Left lung (tissue), 10 donors: Measurements from ENCODE around the gene RAB8B. TPM values are rescaled to one million over a fixed set of nuclear protein-coding genes. Genes with fewer than 3 reads are reported as not detected.

Experiments used
- ATAC-seq: fragments of 200-7000 bp; cut with Tn5 transposase; one replicate; pipeline ENCODE4 v1.9.1; 2020; ENCODE audit warnings: moderate library complexity
- DNase-seq, 4 donors: peaks; one replicate each; pipeline ENCODE4 v3.0.0-alpha.2; 2013 to 2020
- H3K27ac ChIP-seq, 2 donors: fragments of 200-600 bp; sonication (generic) in 1 of 2; one replicate each; pipeline versions ENCODE4 v1.5.0 to v1.8.0; 2020 to 2021
- H3K27me3 ChIP-seq, 2 donors: fragments of 200-600 bp; sonication (generic) in 1 of 2; one replicate each; pipeline versions ENCODE4 v1.5.0 to v1.8.0; 2020 to 2021
- H3K36me3 ChIP-seq, 2 donors: fragments of 200-600 bp; sonication (generic) in 1 of 2; one replicate each; pipeline versions ENCODE4 v1.5.0 to v1.8.0; 2020 to 2021
- H3K4me1 ChIP-seq, 2 donors: fragments of 200-600 bp; one replicate each; pipeline ENCODE4 v1.8.0; 2021
- H3K4me3 ChIP-seq, 2 donors: fragments of 200-600 bp; sonication (generic) in 1 of 2; one replicate each; pipeline versions ENCODE4 v1.5.0 to v1.8.0; 2020 to 2021; ENCODE audit warnings: mild to moderate bottlenecking in 1 of 2
- H3K9me3 ChIP-seq, 2 donors: fragments of 200-600 bp; sonication (generic) in 1 of 2; one replicate each; pipeline versions ENCODE4 v1.5.0 to v1.8.0; 2020 to 2021
- intact Hi-C, 2 donors: fragments of 100-400 bp; cut with DNase I; formaldehyde crosslinking; loops; one replicate each; pipeline versions ENCODE4 v1.11.2 to v1.14.2; 2022
- polyA plus RNA-seq, 6 donors: library from polyadenylated mRNA; unstranded; fragments of 120-200 nt; gene quantifications; one replicate each; pipeline ENCODE4 v1.2.1, GENCODE V29; 2013; ENCODE audit not compliant: insufficient read length in 6 of 6
- total RNA-seq, 2 donors: library from RNA; stranded (reverse); fragmentation: NEBNext Ultra II Directional; extraction: Animal tissue kit (Norgen Biotek cat#: 25700); gene quantifications; one replicate each; pipeline ENCODE4 v1.2.1, GENCODE V29; 2021
- TF ChIP-seq, protein P1 (sequence below), 2 donors: fragments of 200-600 bp; sonication (generic) in 1 of 2; IDR thresholded peaks; one replicate each; pipeline versions ENCODE4 v1.5.0 to v1.8.0; 2021; ENCODE audit warnings: antibody characterized with exemption in 2 of 2
- donor health status: DM: no; HTN: yes; CAD: no.
- donor health status: DM: no; HTN: no; CAD: no.

The RAB8B gene
- total and polyA plus RNA-seq, 8 donors, result 45.1 to 62.2 (median 57.0) TPM

DNA sequence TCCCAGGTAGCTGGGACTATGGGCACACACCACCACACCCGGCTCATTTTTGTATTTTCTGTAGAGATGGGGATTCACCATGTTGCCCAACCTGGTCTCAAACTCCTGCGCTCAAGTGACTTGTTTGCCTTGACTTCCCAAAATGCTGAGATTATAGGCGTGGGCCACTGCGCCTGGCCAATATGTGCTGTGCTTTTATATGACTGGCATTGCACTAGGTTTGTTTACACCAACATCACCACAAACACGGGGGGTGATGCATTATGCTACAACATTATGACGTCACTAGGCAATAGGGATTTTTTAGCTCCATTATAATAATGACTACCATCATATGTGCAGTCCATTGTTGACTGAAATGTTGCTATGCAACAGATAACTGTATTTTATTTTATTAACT is 94.9 kb downstream of the RAB8B start:
- Histone ChIP-seq H3K9me3 (no peaks in the 10 kb centered on the region), H3K27me3 (no peaks in the 10 kb centered on the region), H3K4me1 (peaks cover 11 to 53% of the 10 kb centered on the region in 2 donors), H3K36me3 (peaks cover 0 to 27% of the 10 kb centered on the region in 2 donors), H3K4me3 (no peak overlapping the region), H3K27ac (no peak overlapping the region)
- no peak for ATAC-seq
- TF ChIP-seq, protein P1, sequence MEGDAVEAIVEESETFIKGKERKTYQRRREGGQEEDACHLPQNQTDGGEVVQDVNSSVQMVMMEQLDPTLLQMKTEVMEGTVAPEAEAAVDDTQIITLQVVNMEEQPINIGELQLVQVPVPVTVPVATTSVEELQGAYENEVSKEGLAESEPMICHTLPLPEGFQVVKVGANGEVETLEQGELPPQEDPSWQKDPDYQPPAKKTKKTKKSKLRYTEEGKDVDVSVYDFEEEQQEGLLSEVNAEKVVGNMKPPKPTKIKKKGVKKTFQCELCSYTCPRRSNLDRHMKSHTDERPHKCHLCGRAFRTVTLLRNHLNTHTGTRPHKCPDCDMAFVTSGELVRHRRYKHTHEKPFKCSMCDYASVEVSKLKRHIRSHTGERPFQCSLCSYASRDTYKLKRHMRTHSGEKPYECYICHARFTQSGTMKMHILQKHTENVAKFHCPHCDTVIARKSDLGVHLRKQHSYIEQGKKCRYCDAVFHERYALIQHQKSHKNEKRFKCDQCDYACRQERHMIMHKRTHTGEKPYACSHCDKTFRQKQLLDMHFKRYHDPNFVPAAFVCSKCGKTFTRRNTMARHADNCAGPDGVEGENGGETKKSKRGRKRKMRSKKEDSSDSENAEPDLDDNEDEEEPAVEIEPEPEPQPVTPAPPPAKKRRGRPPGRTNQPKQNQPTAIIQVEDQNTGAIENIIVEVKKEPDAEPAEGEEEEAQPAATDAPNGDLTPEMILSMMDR (IDR thresholded peaks at IDR 0.05), result no peak
- DNase-seq, result no peak
- intact Hi-C loops, result no loop called here

DNA sequence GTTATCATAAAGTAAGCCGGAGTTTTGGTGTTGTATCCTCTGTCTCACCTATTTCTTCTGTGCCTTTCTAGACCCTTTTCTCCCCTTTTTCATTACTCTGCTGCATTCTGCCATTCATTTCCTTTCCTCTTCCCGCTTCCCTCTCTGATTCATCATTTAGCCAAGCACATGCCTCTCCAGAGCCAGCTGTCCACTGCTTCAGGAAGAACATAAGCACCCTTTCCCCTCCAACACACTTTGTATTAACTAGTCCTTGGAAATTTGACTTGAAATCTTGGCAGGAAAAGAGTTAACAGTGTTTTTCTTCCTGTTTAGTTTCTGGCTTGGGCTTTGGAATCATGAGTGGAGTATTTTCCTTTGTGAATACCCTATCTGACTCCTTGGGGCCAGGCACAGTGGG is 97.7 kb downstream of the RAB8B start:
- Histone ChIP-seq H3K4me1 (peaks cover 4 to 58% of the 10 kb centered on the region in 2 donors), H3K9me3 (no peaks in the 10 kb centered on the region), H3K36me3 (peaks cover 0 to 22% of the 10 kb centered on the region in 2 donors), H3K27me3 (no peaks in the 10 kb centered on the region), H3K4me3 (no peak overlapping the region), H3K27ac (no peak overlapping the region)
- DNase-seq (no peak), ATAC-seq (no peak)
- intact Hi-C loops, result no loop called here
- TF ChIP-seq, protein P1 (IDR thresholded peaks at IDR 0.05), result no peak

DNA sequence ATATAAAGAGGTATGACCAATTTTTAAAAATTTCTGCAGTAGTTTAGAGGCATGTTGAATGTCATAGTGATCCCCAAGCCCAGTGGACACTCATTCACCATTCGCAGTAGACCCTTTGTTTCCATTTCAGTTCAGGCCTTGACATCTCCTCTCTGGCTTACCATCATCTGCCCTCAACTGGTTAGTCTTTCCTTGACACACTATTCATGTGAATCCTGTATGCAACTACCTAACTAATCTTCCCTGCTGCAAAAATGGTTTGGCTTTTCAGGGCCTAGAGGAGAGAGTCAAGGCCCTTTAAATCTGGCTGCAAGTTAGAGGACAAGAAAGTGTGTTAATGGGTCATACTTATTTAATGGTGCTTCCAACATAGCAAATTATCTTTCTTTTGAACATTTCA is 98.9 kb downstream of the RAB8B start:
- H3K36me3 ChIP-seq, result peaks cover 0 to 22% of the 10 kb centered on the region in 2 donors
- no peak for ATAC-seq
- no peak overlapping the region for H3K27ac ChIP-seq
- TF ChIP-seq, protein P1 (IDR thresholded peaks at IDR 0.05), result no peak
- intact Hi-C loops, result no loop called here
- no peak overlapping the region for H3K4me3 ChIP-seq
- no peaks in the 10 kb centered on the region for H3K9me3 ChIP-seq
- no peak for DNase-seq
- peaks cover 0 to 59% of the 10 kb centered on the region in 2 donors for H3K4me1 ChIP-seq
- no peaks in the 10 kb centered on the region for H3K27me3 ChIP-seq

DNA sequence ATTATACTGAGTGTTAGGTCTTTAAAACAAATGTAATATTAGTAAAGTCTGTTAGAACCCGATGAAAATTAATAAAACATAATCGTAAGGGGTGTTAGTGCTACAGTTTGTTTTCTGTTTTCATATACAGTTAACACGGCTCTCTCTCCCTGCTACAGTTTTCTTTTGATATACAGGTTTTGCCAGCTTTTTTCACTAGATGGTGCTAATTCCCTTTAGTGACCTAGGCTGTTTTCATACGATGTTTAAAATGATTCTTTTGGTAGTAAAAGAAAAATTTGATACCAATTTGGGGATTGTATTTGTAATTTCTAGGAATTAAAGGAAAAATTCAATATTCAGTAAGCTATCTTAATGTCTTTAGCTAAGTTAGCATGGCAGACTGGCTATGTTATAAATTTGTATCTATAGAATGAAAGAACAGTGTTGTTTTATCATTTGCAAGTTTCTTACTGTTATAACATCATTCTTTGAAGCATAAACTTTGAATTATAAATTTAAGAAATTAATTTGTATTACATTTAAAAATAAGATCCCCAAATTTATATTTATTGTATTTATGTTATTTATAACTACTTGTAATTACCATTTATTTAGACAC is 99.5 kb downstream of the RAB8B start:
- H3K4me1 ChIP-seq, result peaks cover 0 to 59% of the 10 kb centered on the region in 2 donors
- H3K27me3 ChIP-seq, result no peaks in the 10 kb centered on the region
- H3K4me3 ChIP-seq, result no peak overlapping the region
- DNase-seq (peak in 2 of 4 donors; percentile 55 to 68), ATAC-seq (peak; percentile 77)
- TF ChIP-seq, protein P1 (IDR thresholded peaks at IDR 0.05), result peak; percentile 56 to 58
- intact Hi-C loops, result no loop called here
- no peaks in the 10 kb centered on the region for H3K9me3 ChIP-seq
- H3K27ac ChIP-seq, result no peak overlapping the region
- H3K36me3 ChIP-seq, result peaks cover 0 to 22% of the 10 kb centered on the region in 2 donors

DNA sequence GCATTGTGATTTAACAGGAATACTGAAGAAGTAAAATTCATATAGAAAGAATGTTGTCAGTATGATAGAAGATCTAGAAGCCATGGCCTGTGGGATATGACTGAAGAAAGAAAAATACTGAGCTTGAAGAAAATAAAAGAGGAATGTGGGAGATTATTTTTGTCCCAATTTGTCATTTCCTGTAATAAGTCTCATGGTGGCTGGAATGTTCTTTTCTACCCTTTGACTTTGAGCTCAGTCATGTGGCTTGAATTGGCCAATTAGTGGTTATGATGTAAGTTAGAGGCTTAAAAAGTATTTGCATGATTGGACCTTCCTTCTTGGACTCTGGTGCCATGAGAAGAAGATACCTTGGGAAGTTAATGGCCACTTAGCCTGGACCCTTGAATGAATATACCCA is 102.1 kb downstream of the RAB8B start:
- peaks cover 0 to 81% of the 10 kb centered on the region in 2 donors for H3K4me1 ChIP-seq
- H3K4me3 ChIP-seq, result no peak overlapping the region
- H3K27me3 ChIP-seq, result no peaks in the 10 kb centered on the region
- ATAC-seq (no peak), DNase-seq (no peak)
- TF ChIP-seq, protein P1 (IDR thresholded peaks at IDR 0.05), result no peak
- peaks cover 0 to 6% of the 10 kb centered on the region in 2 donors for H3K36me3 ChIP-seq
- peak overlapping the region; percentile 47 to 64 for H3K27ac ChIP-seq
- no peaks in the 10 kb centered on the region for H3K9me3 ChIP-seq
- intact Hi-C loops, result loop anchor here in 1 of 2 donors (5.0 kb wide), 1 partner anchor 111 kb away; no protein-coding TSS in a partner anchor
